Measurements from ENCODE around the gene LEMD3.

DNA sequence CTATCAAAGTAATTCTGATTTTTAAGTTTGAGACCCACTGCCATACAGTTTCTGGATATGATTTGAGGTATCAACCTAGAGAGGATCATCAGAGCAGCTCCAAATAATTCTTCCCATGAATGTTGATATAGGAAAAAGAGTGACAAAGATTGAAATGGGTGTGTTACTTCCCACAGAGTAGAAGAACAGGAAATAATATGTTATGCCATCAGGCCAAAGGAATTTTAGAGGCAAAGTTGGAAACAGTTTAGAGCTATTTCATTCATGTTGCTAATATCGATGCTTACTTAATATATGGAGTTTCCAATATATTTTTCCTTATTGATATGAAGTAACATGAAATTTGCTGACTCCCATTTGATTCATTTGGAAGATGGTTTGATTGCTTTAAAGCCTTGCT, 100.2 kb downstream of the LEMD3 start:
- TF ChIP-seq, protein P1, sequence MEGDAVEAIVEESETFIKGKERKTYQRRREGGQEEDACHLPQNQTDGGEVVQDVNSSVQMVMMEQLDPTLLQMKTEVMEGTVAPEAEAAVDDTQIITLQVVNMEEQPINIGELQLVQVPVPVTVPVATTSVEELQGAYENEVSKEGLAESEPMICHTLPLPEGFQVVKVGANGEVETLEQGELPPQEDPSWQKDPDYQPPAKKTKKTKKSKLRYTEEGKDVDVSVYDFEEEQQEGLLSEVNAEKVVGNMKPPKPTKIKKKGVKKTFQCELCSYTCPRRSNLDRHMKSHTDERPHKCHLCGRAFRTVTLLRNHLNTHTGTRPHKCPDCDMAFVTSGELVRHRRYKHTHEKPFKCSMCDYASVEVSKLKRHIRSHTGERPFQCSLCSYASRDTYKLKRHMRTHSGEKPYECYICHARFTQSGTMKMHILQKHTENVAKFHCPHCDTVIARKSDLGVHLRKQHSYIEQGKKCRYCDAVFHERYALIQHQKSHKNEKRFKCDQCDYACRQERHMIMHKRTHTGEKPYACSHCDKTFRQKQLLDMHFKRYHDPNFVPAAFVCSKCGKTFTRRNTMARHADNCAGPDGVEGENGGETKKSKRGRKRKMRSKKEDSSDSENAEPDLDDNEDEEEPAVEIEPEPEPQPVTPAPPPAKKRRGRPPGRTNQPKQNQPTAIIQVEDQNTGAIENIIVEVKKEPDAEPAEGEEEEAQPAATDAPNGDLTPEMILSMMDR (IDR thresholded peaks at IDR 0.05; ENCODE audit: low read depth, low read length, poor library complexity, severe bottlenecking): no peak
- TF ChIP-seq EZH2phosphoT487 (IDR thresholded peaks at IDR 0.05; ENCODE audit: borderline replicate concordance, low read length): no peak

Data from DOHH2 (cell line).